Sciatic nerve (tissue), 2 donors: Measurements from ENCODE around the gene ANGPT4. TPM values are rescaled to one million over a fixed set of nuclear protein-coding genes. Genes with fewer than 3 reads are reported as not detected.

Experiments used
- ATAC-seq: fragments of 200-7000 bp; cut with Tn5 transposase; one replicate; pipeline ENCODE4 v1.9.1; 2020; ENCODE audit warnings: mild to moderate bottlenecking, moderate library complexity
- DNase-seq: peaks from one replicate; pipeline ENCODE4 v3.0.0-alpha.2; 2020; ENCODE audit warnings: low spot score
- intact Hi-C: fragments of 100-400 bp; cut with DNase I; formaldehyde crosslinking; loops from one replicate; pipeline ENCODE4 v1.14.2; 2022
- total RNA-seq: library from RNA; stranded (reverse); fragmentation: NEBNext Ultra II Directional; extraction: Animal tissue kit (Norgen Biotek cat#: 25700); gene quantifications from one replicate; pipeline ENCODE4 v1.2.1, GENCODE V29; 2021
- donor health status: DM: no; HTN: no; CAD: no.
- donor health status: DM: no; HTN: no; CAD: no.

The ANGPT4 gene
- total RNA-seq, 1 donor from 2014 or later, result 0.27 TPM

- ATAC-seq (peak; percentile 94), DNase-seq (peak; percentile 69)
- intact Hi-C loops, result no loop called here
Observed at GRCh38 chr20:884983-885952, 30.9 kb downstream of the ANGPT4 start.

GRCh38 chr20:881783-882144 is 34.4 kb downstream of the ANGPT4 start:
- no peak for DNase-seq
- intact Hi-C loops, result no loop called here
- no peak for ATAC-seq

- DNase-seq, result no peak
- no peak for ATAC-seq
- intact Hi-C loops, result no loop called here
Observed at GRCh38 chr20:881051-881782, 34.9 kb downstream of the ANGPT4 start.

- ATAC-seq, result no peak
- intact Hi-C loops, result no loop called here
Observed at GRCh38 chr20:879626-880025, 36.5 kb downstream of the ANGPT4 start.

GRCh38 chr20:878511-879307 is 37.4 kb downstream of the ANGPT4 start:
- no peak for ATAC-seq
- DNase-seq, result no peak
- intact Hi-C loops, result no loop called here

More at GRCh38 chr20:879626-880025, 36.5 kb downstream of the ANGPT4 start:
- DNase-seq, result no peak

- intact Hi-C loops, result no loop called here
- DNase-seq (no peak), ATAC-seq (no peak)
Observed at GRCh38 chr20:877814-878213, 38.3 kb downstream of the ANGPT4 start.

GRCh38 chr20:875115-875514 is 41.0 kb downstream of the ANGPT4 start:
- intact Hi-C loops, result no loop called here
- DNase-seq (no peak), ATAC-seq (no peak)

- intact Hi-C loops, result no loop called here
- no peak for ATAC-seq
- DNase-seq, result no peak
Observed at GRCh38 chr20:873875-874607, 42.1 kb downstream of the ANGPT4 start.

- no peak for ATAC-seq
- no peak for DNase-seq
- intact Hi-C loops, result no loop called here
Observed at GRCh38 chr20:872855-873520, 43.1 kb downstream of the ANGPT4 start.

GRCh38 chr20:871948-872347 is 44.2 kb downstream of the ANGPT4 start:
- DNase-seq (no peak), ATAC-seq (no peak)
- intact Hi-C loops, result no loop called here

- no peak for ATAC-seq
- no peak for DNase-seq
- intact Hi-C loops, result no loop called here
Observed at GRCh38 chr20:871436-871835, 44.7 kb downstream of the ANGPT4 start.

GRCh38 chr20:870758-871157 is 45.4 kb downstream of the ANGPT4 start:
- DNase-seq, result no peak
- no peak for ATAC-seq
- intact Hi-C loops, result no loop called here

GRCh38 chr20:869606-870005 is 46.5 kb downstream of the ANGPT4 start:
- no peak for ATAC-seq
- no peak for DNase-seq

GRCh38 chr20:868279-868678 is 47.9 kb downstream of the ANGPT4 start:
- DNase-seq (no peak), ATAC-seq (no peak)
- intact Hi-C loops, result no loop called here

More at GRCh38 chr20:869606-870005, 46.5 kb downstream of the ANGPT4 start:
- intact Hi-C loops, result no loop called here

GRCh38 chr20:865440-865839 is 50.7 kb downstream of the ANGPT4 start:
- intact Hi-C loops, result no loop called here
- DNase-seq (no peak), ATAC-seq (no peak)

- intact Hi-C loops, result no loop called here
- DNase-seq (no peak), ATAC-seq (no peak)
Observed at GRCh38 chr20:860891-861290, 55.2 kb downstream of the ANGPT4 start.

GRCh38 chr20:859751-860231 is 56.3 kb downstream of the ANGPT4 start:
- intact Hi-C loops, result no loop called here
- DNase-seq, result no peak
- ATAC-seq, result no peak

GRCh38 chr20:858011-858410 is 58.1 kb downstream of the ANGPT4 start:
- ATAC-seq, result no peak
- DNase-seq, result no peak
- intact Hi-C loops, result no loop called here
